Keratinocyte (primary cell): Measurements from ENCODE around the gene RNPC3.
"Not testable (repeated sequence)": the region's sequence is repeated elsewhere in the genome, so short reads cannot be mapped to it uniquely, and the experiment has no call there.

ENCODE experiments used
- EZH2 ChIP-seq: IDR thresholded peaks from one replicate; pipeline ENCODE4 v1.6.1; 2012; ENCODE audit warnings: inconsistent platforms, mild to moderate bottlenecking, low read length, moderate library complexity
- TF ChIP-seq, protein P1 (sequence below), 3 experiments: IDR thresholded peaks in 1 of 3; conservative IDR thresholded peaks in 1 of 3; optimal IDR thresholded peaks in 1 of 3; 2 replicates in 2 of 3; 3 replicates in 1 of 3; pipeline versions ENCODE3 to v1.5.1; 2011; ENCODE audit warnings: low read length in 3 of 3, mild to moderate bottlenecking in 3 of 3, moderate library complexity in 2 of 3, control low read depth in 1 of 3, inconsistent platforms in 1 of 3; ENCODE audit not compliant: insufficient read depth in 2 of 3; ENCODE audit errors: extremely low read depth in 1 of 3

DNA sequence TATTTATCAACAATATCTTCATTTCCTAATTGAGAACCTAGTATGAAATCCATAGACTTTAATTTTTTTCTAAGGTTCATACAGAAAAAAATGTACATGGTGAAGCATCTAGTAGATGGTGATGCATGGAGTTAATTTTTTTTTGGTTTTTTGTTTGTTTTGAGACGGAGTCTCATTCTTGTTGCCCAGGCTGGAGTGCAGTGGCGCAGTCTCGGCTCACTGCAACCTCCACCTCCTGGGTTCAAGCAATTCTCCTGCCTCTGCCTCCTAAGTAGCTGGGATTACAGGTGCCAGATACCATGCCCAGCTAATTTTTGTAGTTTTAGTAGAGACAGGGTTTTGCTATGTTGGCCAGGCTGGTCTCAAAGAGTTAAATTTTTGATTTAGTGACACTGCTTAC is 35.6 kb downstream of the RNPC3 start:
- TF ChIP-seq, protein P1, sequence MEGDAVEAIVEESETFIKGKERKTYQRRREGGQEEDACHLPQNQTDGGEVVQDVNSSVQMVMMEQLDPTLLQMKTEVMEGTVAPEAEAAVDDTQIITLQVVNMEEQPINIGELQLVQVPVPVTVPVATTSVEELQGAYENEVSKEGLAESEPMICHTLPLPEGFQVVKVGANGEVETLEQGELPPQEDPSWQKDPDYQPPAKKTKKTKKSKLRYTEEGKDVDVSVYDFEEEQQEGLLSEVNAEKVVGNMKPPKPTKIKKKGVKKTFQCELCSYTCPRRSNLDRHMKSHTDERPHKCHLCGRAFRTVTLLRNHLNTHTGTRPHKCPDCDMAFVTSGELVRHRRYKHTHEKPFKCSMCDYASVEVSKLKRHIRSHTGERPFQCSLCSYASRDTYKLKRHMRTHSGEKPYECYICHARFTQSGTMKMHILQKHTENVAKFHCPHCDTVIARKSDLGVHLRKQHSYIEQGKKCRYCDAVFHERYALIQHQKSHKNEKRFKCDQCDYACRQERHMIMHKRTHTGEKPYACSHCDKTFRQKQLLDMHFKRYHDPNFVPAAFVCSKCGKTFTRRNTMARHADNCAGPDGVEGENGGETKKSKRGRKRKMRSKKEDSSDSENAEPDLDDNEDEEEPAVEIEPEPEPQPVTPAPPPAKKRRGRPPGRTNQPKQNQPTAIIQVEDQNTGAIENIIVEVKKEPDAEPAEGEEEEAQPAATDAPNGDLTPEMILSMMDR (optimal IDR thresholded peaks at IDR 0.05 in 1 of 3, IDR thresholded peaks at IDR 0.05 in 1 of 3, conservative IDR thresholded peaks at IDR 0.05 in 1 of 3; ENCODE audit: extremely low read depth in 1 of 3, insufficient read depth in 2 of 3, low read length in 3 of 3): not testable (repeated sequence)
- not testable (repeated sequence) for TF ChIP-seq EZH2
